ENCODE results near the gene NPFFR2.
"Not testable (repeated sequence)": the region's sequence is repeated elsewhere in the genome, so short reads cannot be mapped to it uniquely, and the experiment has no call there.

The NPFFR2 gene

DNA sequence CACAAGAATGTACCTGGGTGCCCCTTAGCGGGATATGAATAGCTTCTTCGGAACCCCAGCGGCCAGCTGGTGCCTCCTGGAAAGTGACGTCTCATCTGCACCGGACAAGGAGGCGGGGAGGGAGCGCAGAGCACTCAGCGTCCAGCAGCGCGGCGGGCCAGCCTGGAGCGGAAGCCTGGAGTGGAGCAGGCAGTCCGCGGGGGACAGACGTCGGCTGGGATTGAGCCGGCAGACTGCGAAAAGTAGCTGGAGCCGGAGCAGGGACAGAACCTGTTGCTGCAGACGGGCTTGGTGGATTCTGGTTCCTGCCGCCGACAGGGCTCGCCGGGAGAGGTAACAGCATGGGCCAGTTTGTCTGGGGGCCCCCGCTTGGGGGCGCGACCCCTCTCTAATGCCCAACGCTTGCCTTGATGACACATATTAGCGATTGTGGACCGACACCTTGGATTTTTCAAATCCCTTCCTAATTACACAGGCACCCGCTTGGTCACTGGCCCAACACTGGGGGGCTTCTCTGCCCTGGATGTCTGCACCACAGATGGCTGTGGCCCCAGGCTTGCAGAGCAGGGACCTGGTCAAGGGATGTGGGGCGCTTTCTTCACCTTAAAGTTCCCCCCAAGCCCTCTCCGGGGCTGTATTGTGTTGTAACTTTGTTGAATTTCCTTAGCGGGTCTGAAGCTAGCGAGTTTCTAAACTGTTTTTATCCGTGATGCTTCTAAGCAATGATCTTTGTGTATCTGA is at the start of gene NPFFR2:
Gene NPFFR2, plus strand, starts transcription at position 133 of the 741 bp plus-strand sequence. CDS start 96,592 bp downstream, outside the sequence.
- in situ Hi-C loops (cut with HindIII; ENCODE audit: low pct_ligation_motif_present, low pct_unique_long_range_greater_than_20kb, low sequenced_read_pairs): no loop called here
- peak; percentile 72 for DNase-seq

DNA sequence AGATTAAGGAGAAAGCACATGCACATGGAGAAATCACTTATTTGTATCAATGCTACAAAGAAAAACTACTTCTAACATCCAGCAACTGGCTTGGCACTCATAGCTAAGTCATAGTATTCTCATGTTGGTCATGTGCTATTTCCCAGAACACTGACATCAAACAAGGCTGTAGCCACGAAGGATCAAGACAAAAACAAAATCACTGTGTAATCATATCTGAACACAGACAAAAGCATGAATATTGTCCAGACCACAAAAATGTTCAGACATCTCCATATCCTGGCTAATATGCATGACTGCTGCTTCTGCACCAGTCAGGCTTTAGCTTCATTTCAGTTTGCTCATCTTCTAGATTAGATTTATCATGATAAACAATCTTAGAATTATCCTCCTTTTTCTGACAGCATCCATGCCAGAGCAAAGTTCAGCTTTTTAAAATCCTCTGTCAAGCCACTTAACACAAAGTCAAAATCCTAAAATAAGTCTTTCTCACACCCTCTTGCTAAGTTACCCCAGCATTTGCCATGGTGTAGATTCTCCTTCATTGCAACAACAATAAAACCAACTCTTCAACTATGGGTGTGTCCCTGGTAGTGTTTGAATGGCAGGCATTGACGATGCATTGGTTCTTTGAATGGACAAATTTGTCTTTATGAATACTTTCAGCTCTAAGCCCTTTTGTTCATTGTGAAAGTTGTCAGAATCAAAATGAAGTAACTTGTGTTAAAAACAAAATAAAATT is 39.1 kb upstream of the NPFFR2 start:
- DNase-seq: no peak
- in situ Hi-C loops (cut with HindIII; ENCODE audit: low pct_ligation_motif_present, low pct_unique_long_range_greater_than_20kb, low sequenced_read_pairs): no loop called here

DNA sequence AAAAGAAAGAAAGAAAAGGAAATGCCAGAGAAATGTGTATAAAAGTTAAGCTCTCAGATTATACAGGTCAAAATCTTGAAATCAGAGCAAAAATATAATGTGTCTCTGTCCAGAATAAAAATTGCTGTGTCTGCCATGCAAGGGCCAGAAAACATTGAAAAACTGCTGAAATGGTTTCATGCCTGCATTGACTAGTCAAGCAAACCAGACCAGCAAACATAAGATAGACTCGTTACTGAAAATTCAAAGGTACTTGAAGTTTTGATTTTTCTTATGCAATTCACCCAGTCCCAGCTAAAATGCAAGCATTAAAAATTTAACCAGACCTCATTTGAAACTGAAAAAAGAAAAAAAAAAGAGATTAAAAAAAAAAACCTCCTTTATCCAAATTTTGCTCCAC is 37.2 kb upstream of the NPFFR2 start:
- in situ Hi-C loops (cut with HindIII; ENCODE audit: low pct_ligation_motif_present, low pct_unique_long_range_greater_than_20kb, low sequenced_read_pairs): no loop called here
- no peak for DNase-seq

DNA sequence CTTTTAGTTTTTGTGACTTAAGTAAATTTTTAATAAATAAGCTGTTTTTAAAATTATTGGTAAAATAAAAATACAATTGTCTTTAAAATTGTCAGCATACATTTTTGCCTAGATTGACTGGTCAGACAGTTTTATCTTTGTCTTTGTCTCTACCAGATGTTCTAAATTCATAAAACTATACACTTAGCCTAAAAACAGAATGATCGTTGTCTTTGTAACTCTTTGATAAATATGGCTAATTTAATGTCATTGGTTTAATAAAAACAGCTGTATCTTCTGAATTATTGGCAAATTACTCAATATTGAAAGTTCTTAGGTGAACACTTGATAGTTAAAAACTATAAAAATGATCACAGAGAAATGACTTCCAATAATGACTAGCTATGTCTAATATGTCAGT is 36.5 kb upstream of the NPFFR2 start:
- DNase-seq: no peak
- in situ Hi-C loops (cut with HindIII; ENCODE audit: low pct_ligation_motif_present, low pct_unique_long_range_greater_than_20kb, low sequenced_read_pairs): no loop called here

DNA sequence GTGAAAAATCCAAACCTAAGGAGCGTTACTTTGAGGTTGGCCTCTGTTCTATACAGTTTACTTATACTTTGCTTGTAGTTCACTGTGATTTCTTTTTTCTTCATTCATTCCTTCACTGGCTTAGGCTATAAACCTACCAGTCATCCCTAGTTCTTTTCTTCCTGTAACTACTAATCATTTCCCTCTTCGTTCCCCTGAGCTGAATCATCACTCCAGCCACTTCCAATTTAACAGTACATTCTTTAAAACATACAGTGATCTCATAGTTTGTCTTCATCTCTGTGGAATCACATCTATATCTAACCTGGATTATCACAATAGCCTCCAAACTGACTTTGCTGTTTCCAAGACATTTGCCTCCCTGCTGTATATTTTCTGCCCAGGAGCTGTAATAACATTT is 25.2 kb upstream of the NPFFR2 start:
- peak; percentile 74 for DNase-seq
- in situ Hi-C loops (cut with HindIII; ENCODE audit: low pct_ligation_motif_present, low pct_unique_long_range_greater_than_20kb, low sequenced_read_pairs): no loop called here

DNA sequence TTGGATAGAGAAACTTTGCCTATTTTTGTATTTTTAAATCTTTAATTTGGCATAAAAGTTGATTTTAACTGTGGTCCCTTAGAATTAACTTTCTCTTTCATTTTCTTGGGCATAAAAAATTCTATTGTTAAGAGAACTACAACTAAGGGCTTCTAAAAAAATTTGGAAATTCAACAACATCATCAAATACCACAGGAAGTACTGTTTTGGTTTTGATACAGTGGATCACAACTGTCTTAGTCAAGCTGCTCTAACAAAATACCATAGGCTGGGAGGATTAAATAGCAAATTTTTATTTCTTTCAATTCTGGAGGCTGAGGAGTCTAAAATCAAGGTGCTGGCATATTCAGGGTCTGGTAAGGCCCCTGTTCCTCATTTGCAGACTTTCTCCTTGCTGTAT is 19.9 kb upstream of the NPFFR2 start:
- DNase-seq: no peak
- in situ Hi-C loops (cut with HindIII; ENCODE audit: low pct_ligation_motif_present, low pct_unique_long_range_greater_than_20kb, low sequenced_read_pairs): no loop called here

DNA sequence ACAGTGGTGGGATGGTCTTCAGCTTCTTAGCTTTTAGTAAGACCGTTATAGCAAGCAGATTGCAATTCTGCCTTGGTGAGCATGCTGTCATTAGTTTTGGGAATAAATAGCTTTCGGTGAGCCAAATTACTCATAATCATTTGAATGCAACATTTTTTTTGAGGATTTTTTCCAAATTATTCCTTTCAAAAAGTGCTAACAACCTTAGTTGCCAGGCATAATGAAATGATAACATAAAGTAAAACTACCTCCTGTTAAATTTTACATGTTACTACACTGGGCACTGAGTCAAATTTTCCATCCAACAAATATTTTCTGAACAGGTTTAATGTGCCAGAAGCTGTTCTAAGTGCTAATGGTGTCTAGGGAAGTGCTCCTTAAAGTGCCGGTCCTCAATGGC is 15.8 kb upstream of the NPFFR2 start:
- no peak for DNase-seq
- in situ Hi-C loops (cut with HindIII; ENCODE audit: low pct_ligation_motif_present, low pct_unique_long_range_greater_than_20kb, low sequenced_read_pairs): no loop called here

DNA sequence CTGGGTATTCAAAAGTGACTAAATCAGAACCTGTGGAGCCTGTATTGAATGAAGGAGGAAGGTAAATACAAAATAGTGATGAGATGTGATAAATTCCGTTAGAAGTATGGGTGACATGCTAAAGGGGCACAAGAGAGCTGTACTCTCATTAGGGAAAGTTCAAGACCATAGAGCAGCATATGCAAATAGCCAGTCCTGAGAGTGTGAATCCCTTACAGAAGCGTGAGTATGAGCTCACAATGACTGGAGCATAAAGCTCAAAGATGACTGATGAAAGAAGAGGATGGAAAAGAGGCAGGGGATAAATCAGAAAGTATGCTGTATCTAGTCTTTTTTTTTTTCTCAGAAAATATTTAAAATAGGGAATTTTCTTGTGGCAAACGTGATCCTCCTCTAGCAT is 12.1 kb upstream of the NPFFR2 start:
- DNase-seq: no peak
- in situ Hi-C loops (cut with HindIII; ENCODE audit: low pct_ligation_motif_present, low pct_unique_long_range_greater_than_20kb, low sequenced_read_pairs): no loop called here

DNA sequence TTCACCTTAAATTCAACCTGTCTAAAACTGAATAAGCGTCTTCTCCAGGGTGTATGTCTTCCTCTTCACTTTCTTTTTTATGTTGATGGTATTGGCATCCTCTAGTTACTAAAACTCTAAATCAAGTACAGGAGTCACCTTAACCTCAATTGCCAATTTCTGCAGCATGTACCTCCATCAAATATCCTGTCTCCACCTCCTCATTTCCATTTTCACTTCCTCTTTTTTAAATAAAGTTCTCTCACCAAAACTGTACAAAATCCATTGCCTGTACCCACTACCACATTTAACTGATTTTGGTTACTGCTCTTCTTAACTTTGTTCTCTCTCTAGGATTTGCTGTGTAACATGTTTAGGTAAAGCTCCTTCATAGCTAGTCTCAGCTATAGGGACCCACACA is 9.2 kb upstream of the NPFFR2 start:
- DNase-seq: no peak
- in situ Hi-C loops (cut with HindIII; ENCODE audit: low pct_ligation_motif_present, low pct_unique_long_range_greater_than_20kb, low sequenced_read_pairs): no loop called here

DNA sequence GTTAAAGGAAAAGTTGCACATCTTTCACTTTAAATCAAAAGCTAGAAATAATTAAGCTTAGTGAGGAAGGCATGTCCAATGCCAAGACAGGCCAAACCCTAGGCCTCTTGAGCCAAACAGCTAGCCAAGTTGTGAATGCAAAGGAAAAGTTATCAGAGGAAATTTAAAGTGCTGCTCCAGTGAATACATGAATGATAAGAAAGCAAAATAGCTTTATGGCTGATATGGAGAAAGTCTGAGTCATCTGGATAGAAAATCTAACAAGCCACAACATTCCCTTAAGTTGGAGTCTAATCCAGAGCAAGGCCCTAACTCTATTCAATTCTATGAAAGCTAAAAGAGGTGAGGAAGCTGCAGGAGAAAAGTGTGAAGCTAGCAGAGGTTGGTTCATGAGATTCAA is 23.8 kb downstream of the NPFFR2 start:
- in situ Hi-C loops (cut with HindIII; ENCODE audit: low pct_ligation_motif_present, low pct_unique_long_range_greater_than_20kb, low sequenced_read_pairs): no loop called here
- no peak for DNase-seq

DNA sequence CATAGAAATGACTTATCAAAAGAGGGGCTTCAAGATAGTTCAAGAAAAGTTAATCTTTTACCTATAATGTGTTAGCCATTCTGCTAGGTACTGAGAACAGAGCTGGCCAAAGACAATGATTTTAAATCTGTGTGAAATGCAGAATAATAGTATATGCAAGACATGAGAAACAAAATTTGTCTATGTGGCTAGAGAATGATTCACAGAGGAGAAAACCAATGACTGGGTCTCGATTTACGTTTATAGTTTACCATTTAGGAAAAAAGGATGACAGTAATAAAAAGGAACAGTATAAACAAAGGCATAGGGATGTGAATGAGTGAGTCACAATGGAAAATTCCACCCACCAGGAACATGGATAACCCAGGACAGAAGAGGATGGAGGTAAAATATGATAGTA is 31.9 kb downstream of the NPFFR2 start:
- in situ Hi-C loops (cut with HindIII; ENCODE audit: low pct_ligation_motif_present, low pct_unique_long_range_greater_than_20kb, low sequenced_read_pairs): no loop called here

DNA sequence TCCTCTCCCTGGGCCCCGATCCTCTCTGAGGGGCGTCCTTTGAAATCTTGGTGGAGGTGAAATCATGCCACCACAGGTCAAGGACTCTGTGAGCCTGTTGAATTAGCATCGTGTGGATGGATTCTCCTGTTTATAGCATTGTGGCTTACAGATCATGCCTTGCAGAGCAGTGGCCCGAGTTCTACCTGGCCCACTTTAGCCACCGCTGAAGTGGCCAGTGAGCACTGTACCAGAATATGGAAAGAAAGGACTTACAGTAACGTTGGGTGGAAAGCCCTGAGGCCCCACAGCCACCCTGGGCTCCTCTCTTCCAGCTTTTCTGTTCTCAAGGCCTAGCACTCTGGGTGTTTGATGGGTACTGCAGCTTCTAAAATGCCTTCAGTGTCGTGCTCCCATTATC is 35.3 kb downstream of the NPFFR2 start:
- in situ Hi-C loops (cut with HindIII; ENCODE audit: low pct_ligation_motif_present, low pct_unique_long_range_greater_than_20kb, low sequenced_read_pairs): no loop called here
- no peak for DNase-seq

More for the DNA sequence above, 31.9 kb downstream of the NPFFR2 start:
- DNase-seq: peak; percentile 31

DNA sequence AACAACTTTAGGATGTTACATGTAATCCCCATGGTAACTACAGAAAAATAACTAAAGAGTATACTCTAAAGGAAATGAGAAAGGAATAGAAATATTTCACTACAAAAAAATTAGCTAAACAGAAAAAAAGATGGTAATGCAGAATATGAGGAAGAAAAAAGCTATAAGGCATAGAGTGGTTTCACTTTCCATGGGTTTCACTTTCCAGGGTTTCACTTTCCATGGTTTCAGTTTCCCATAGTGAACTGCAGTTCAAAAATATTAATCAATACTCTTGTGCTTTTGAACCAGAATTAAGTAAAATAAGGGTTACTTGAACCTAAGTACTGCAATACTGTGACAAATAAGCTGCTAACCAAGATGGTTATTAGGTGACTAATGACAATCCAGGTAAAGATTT is 42.0 kb downstream of the NPFFR2 start:
- in situ Hi-C loops (cut with HindIII; ENCODE audit: low pct_ligation_motif_present, low pct_unique_long_range_greater_than_20kb, low sequenced_read_pairs): no loop called here
- peak; percentile 5 for DNase-seq

DNA sequence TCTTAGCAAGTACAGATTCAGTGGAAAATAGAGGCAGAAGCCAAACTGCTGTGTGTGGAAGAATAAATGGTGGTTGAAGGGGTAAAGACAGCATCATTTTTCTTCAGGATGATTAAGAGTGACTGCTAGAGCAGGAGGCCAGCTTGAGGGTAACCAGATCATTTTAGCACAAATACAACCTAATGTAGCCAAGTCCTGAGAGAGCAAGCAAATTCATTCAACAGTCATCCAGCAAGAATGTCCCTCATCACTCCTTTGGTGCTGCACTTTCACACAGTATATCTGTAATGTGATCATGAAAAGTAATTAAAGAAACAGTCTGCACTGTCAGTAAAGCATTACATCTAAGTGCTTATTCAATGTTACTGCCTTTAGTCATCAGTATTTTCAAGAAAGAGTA is 44.8 kb downstream of the NPFFR2 start:
- peak; percentile 62 for DNase-seq
- in situ Hi-C loops (cut with HindIII; ENCODE audit: low pct_ligation_motif_present, low pct_unique_long_range_greater_than_20kb, low sequenced_read_pairs): no loop called here

DNA sequence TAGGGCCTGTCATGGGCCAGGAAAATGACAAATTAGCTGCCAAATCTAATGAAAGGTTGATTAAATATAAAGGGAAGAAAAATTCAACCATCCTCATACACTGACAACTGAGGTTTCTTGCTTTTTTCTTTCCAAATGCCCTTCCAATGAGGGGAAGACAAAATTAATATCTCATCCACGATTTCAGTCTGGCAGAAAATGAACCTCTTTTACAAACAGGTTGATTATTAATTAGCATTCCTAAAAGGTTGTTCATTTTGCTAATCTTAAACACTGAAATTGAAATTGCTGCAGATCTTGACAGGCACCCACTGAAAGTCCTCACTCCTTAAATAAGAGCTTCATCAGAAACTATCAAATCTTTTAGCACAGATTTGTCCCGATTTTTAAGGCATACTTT is 45.5 kb downstream of the NPFFR2 start:
- peak; percentile 7 for DNase-seq
- in situ Hi-C loops (cut with HindIII; ENCODE audit: low pct_ligation_motif_present, low pct_unique_long_range_greater_than_20kb, low sequenced_read_pairs): no loop called here

DNA sequence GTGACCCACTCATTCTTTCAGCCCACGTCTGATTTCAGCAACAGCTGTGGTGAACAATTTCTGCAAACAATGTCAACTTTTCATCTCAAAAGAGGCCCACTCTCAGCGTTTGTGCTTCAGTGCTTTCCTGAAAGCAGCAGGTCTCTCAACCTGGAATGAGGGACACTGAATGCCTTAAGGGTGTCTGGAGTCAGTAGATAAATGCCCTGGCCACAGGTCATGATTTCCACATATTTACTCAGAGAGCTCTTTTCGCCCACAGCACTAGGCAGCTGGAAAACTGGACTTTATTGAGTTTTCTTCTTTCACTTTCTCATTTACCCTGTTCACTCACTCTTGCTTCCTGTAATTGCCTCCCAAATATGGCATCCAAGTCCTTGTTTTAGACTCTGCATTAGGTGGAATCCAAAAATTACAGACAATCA is 52.8 kb downstream of the NPFFR2 start:
- in situ Hi-C loops (cut with HindIII; ENCODE audit: low pct_ligation_motif_present, low pct_unique_long_range_greater_than_20kb, low sequenced_read_pairs): no loop called here

DNA sequence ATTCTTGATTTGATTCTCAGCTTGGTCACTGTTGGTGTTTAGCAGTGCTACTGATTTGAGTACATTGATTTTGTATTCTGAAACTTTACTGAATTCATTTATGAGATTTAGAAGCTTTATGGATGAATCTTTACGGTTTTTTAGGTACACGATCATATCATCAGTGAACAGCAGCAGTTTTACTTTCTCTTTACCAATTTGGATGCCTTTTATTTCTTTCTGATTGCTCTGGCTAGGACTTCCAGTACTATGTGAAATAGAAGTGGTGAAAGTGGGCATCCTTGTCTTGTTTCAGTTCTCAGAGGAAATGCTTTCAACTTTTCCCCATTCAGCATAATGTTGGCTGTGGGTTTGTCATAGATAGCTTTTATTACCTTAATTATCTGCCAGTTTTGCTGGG is 58.8 kb downstream of the NPFFR2 start:
- DNase-seq; in situ Hi-C loops (cut with HindIII; ENCODE audit: low pct_ligation_motif_present, low pct_unique_long_range_greater_than_20kb, low sequenced_read_pairs): not testable (repeated sequence)

More for the DNA sequence above, 52.8 kb downstream of the NPFFR2 start:
- peak; percentile 21 for DNase-seq

DNA sequence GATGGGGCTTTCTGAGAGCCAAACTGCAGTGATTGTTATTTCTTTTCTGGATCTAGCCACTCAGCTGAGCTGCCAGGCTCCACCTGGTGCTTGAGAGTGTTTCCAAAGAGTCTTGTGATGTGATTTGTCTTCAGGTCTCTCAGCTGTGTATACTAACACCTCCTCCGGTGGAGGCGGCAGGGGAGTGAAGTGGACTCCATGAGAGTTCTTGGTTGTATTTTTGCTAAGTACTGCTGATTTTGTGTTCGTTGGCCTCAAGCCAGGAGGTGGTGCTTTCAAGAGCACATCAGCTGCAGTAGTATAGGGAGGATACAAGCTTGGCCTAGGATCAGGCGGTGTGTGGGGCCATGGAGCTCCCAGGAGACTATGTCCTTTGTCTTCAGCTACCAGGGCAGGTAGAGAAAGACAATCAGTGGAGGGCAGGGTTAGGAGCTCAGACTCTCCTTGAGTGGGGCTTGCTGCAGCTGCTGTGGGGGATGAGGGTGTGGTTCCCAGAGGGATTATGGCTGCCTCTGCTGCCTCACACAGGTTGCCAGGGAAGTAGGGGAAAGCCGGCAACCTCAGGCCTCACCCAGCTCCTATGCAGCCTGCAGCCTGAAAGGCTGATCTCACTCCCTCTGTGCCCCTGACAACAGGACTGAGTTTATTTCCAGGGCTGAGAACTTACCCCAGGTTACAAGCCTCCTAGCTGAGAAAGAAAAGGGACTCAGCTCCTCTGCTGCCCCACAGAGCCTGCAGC is 62.4 kb downstream of the NPFFR2 start:
- in situ Hi-C loops (cut with HindIII; ENCODE audit: low pct_ligation_motif_present, low pct_unique_long_range_greater_than_20kb, low sequenced_read_pairs): no loop called here
- DNase-seq: no peak

DNA sequence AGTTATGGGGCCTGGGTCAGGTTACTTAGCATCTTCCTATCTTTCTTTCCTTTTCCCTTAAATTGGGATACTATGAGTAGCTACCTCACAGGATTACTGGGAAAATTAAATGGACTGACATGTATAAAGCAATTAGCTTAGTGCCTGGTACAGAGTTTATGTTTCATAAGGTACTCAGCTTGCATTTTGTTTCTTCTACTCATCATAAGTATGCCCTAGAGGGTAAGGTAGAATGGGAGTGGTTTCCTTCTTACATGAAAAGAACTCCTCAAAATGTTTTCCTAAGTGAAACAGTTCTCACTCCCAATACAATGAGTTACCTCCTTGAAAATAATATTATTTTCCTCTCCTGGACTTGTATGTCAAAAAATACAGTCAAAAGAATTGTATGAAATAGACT is 75.7 kb downstream of the NPFFR2 start:
- no peak for DNase-seq
- in situ Hi-C loops (cut with HindIII; ENCODE audit: low pct_ligation_motif_present, low pct_unique_long_range_greater_than_20kb, low sequenced_read_pairs): no loop called here

All from ACHN (cell line).